Stimulated activated CD8-positive, alpha-beta memory T cell treated with anti-CD3 and anti-CD28 coated beads, Interleukin-7, amount 100 ng/mL, for 24 hours (primary cell): ENCODE measurements around the gene ACOX1.

Experiments
- DNase-seq: peaks from one replicate; pipeline ENCODE4 v3.0.0-alpha.2; 2020; ENCODE audit warnings: low read depth

ACOX1 gene

DNA sequence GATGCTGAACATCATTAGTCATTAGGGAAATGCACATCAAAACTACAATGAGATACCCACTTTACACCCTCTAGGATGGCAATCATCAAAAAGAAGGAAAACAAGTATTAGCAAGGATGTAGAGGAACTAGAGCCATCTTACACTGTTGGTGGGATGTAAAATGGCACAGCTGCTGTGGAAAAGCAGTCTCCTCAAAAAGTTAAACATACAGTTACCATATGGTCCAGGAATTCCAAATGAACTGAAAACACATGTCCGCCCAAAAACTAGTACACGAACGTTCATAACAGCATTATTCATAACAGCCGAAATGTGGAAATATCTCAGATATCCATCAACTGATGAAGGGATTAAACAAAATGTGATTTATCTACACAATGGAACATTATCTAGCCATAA lies 45.2 kb downstream of the ACOX1 start:
- no peak for DNase-seq

DNA sequence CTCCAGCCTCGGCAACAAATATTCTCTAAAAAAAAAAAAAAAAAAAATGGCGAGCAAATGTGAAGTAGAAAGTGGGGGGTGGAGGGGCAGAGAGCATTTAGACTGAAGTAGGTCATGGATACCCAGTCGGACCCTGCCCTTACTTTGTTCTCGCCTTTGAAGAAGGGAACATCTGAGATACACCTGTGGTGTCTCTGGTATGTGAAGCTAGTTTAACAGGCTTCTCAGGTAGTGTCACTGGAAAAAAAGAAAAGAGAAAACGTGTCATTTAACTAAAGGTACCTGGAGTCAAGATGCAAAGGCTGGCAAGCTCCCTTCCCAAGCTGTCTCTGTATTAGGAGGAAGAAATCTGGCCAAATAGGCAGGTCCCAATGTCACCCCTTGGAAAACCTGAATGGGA lies 46.1 kb downstream of the ACOX1 start:
- no peak for DNase-seq

DNA sequence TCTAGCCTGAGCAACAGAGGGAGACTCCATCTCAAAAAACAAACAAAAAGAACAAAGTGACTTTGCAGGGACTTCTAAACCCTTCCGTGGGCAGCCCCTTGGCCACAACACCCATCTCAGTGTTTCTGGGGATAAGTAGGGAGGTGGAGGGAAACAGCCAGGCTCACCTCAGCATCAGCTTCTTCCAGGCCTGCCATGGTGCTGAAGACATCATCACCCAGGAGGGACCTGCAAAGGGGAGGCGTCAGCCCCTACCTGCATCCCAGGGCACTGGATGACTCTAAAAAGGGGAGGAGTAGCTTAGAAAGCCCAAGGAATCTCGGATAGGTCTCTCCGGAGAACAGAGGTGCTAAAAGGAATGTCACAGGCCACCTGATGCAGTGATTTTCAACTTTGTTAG lies 47.9 kb downstream of the ACOX1 start:
- no peak for DNase-seq

DNA sequence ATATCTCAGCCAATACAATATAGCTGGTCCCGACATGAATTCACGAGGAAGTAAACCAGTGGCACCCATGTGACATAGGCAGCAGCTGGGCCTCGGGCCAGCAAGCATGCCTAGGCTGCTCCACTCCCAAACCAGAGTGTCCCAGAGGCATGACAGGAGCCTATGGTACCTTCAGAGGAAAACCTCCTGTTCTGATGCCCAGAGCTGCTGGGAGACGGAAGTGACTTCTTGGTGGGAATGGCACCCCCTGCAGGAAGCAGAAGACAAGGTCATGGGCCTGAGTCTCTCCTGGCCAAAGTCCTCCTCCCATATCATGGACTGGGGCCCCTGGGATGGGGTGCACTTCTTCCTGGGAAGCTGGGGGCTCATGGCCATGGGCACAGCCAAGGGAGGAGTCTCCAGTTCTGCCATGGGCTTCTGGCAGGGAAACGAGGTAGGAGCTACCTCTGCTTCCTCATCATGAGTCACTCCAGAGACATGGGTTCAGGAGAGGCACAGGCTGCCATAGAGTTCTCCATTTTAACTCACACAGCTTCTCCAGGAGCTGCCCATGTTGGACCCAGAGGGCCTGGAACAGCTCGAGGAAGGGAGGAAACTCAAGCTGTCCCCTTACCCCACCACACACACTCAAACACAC lies 51.6 kb downstream of the ACOX1 start:
- DNase-seq: no peak

DNA sequence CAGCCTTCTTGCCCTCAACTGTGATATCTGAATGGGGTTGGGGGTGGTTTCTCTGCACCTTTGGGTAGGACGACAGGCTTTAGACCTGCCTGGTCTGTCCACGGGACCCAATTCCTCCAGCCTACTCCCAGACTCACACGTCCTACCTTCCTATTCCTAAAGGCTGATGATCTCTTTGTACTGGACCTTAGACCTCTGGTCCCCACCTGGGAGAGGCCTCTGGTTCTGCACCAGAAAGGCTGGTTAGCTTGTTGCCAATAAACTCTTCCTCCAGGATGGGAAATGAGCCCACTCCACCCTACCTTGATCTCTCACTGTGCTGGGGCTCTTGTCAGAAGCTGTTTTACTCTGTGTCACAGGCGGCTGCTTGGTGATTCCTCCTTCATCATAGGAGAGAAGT lies 52.5 kb downstream of the ACOX1 start:
- DNase-seq: no peak

DNA sequence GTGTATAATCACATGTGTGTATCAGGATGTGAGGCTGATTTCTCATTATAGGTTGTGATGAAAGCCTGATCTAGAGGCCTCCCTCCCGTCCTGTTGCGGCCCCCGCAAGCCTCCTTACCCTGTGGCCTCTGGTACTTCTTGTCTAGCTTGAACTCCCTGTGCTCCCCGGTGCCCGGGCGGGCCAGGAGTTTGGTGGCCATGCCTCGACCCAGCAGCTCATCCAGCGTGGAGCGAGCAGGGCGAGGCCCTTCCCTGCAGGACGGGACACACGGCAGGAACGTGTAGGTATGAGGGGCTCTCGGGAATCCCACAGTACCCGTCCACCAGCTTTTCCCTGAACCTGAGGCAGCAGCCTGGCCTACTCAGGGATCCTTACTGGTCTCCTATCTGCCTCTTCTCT lies 53.1 kb downstream of the ACOX1 start:
- no peak for DNase-seq

DNA sequence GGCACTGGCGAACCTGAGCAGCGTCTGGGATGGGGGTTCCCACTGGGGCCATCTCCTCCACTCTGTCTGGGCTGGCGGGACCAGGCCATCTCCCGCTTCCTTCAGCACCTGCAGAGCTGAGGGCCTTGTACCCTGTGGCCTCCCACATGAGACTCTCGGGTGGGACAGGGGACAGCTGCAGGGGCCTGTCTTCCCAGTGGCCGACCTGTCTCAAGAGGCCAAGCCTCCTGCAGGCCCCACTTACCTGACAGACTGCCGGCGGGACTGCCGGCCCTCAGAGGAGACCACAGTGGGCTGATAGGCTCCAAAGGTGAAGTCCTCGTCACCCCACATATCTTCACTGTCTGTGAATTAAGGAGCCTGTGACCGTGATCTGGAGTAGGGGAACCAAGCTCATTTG lies 53.9 kb downstream of the ACOX1 start:
- DNase-seq: no peak

DNA sequence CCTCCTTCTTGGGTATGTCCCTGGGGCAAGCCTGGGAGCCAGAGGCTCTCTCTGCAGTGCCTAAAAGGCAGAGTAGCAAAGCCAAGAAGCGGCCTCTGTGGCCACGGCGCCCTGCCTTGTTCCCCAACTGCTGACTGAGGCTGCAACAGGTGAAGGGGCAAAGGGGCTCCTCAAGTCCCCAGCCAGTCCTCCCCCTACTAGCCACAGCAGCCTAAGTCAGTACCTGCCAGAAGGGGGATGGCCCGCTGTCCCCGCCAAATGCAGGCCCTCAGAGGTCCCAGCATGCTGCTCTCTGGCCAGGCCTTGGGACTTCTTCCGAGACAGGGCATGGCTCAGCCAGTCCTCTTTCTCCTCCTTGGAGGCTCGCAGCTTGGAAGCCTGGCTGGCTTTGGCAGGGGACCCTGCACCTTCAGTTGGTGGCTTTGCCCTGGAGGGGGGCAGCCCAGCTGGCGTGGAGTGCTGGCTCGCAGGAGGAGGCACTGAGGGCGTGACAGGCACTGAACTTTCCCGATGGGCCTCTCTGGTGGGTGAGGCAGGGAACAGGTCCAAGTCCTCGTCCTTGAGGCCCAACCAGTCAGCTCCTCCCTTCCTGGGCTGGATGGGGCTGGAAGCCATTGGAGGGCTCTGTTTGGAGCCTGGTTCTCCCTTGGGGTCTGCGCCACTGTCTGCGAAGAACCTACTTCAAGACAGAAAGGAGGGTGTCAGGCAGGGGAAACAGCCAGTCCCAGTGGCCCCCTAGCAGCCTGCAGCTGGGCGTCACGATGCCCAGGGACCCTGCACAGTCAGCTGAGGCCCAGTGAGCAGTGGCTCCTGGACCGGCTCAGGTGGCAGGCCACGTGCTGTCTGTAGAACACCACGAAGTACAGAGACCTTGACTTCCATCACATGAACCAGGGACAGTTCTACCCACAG lies 55.7 kb downstream of the ACOX1 start:
- DNase-seq: no peak

DNA sequence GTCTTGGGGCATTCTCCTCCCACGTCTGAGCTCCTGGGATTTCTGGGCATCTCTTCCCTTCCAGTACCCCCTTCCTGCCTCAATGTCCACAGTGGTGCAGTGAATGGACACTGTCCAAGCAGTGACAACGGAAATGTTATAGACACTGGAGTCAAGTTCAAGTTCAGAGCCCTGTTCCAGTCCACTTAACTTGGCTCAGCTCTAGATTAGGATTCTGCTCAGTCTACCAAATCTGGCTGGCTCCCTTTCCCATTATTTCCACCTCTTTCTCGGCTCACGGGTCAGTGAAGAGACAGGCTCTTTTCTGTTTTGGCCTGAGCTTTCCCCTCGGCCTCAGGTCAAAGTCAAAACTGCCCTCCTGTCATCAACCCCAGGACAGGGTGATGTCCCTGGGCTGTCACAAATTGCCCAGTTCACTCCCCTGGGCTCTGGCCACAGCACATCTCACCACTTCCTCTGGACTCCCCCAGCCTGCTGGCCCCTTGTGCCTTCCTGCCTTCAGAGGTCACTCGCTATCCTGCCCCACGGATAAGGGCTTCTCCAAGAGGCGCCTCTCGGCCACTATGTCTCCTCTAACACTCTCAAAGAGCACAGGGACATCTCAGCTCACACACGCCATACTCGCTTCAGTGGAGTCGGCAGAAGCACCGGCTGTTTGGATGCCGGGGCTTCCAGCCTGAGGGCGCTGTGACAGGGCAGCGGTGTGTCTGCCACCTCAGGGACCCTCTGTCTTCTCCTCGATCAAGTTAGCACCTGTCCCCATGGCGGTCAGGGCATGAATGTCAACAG lies 56.6 kb downstream of the ACOX1 start:
- DNase-seq: no peak

DNA sequence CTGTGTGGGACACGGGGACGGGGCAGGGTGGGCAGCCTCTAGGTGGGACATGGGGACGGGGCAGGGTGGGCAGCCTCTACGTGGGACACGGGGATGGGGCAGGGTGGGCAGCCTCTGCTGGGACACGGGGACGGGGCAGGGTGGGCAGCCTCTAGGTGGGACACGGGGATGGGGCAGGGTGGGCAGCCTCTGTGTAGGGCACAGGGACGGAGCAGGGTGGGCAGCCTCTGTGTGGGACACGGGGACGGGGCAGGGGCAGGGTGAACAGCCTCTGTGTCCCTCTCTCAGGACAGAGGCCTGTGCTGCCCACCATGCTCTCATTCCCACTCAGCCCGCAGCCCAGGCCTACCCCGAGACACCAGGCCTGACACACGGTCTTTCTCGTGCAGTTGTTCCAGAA lies 57.4 kb downstream of the ACOX1 start:
- no peak for DNase-seq

DNA sequence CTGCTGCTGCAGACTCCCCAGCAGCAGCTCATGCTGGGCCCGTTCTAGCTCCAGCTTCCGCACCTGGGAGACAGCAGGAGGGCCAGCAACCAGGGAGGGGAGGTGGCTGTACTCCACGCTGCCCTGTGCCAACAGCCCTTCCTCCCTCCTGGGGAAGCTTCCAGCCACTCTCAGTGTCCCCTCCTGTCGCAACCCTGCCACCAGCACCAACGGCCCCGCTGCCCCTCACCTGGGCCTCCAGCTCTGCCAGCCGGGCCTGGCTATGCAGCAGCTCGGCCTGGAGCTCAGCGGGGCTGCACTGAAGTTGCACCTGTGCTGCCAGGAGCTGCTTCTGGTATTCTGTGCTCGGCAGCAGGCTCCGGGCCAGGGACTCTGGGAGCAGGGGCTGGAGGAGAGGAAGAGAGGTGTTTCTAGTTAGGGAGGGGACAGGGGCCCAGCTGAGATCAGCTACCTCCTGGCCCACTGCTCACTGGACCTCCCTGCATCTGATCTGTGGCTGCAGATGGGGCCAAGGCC lies 58.9 kb downstream of the ACOX1 start:
- DNase-seq: no peak

DNA sequence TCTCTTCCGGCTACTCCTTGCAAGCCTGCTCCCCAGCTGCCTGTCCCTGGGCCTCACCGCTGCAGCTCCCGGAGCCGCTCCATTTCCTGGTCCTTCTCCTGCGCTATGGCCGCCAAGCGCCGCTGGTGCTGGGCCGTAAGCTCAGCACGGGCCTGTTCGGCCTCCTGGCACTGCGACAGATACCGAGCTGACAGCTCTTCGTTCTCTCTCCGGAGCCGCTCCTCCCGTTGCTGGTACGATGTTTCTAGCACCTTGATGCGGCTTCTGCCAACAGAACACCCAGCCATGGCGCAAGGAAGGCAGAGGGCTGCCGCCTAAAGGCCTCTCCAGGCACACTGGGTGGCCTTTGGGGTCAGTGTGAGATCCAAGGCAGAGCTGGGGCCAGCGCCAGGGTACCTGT lies 59.4 kb downstream of the ACOX1 start:
- DNase-seq: no peak

DNA sequence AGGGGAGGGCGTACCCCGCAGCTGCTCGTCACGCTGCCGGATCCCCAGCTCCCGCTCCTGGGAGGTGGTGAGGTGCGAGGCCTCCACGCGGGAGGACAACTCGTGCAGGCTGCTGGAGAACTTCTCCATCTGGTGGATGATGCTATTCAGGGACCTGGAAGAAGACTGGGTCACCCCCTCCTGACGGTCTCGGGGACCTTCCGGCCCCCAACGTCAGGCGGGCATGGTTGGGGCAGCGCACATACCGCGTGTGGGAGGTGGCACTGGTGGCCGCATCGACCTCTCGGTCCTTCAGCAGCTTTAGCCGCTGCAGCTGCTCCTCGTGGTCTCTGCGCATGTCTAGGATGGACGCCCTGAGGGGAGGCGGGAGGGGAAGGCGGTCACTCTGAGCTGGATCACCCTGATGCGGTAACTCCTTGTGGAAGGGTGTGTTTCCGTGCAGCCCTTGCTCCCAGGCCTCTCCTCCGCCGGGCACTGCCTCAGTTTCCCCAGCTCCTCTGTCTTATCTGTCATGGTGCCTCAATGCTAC lies 61.0 kb downstream of the ACOX1 start:
- DNase-seq: no peak

DNA sequence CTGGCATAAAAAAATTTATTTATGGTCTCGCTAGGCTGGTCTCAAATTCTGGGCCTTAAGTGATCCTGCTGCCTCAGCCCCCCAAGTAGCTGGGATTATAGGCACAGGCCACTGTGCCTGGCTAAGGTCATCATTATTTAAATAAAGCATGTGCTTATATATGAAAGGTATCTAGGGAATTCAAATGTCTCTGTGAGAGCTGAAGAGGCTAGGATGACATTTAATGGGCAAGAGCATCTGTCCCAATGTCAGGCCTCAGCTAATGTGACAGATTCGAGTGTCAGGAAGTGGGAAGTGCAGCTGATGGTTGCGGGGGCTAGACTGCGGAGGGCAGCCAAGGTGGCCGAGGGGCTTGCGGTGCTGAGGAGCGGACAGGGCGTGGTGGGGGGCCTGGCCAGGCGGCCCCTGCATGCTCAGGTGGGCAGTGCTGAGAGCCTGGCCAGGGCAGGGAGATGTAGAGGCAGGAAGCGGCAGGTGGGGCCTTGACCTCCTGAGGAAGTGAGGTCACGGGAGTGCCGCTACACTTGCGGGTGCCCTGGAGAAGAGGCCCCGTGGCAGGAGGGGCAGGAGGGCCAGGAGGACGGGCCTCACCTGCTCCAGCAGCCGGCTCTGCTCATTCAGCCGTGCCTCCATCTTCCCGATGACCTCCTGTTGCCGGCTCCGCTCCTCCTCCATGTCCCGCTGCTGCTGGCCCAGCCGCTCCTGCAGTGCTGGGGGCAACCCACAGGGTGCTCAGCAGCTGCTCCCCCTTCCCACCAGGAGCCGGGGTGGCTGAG lies 61.6 kb downstream of the ACOX1 start:
- DNase-seq: no peak

DNA sequence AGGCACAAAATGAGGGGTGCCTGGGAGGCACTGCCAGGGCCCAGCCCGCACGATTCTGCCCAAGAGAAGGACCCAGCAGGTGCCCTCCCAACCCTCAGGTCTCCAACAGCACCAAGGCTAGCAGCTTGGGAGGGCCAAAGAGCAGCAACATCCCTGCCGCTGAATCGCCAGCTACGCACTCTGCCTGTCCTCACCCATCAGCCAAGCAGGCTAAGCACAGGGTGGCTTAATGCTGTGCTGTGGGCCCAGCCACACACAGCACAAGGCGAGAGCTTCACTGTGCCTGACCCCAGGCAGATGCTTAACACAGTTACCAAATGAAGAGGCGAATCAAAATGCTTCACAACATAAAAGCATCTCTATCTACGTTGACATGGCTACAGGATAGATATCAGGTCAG lies 63.7 kb downstream of the ACOX1 start:
- DNase-seq: no peak

DNA sequence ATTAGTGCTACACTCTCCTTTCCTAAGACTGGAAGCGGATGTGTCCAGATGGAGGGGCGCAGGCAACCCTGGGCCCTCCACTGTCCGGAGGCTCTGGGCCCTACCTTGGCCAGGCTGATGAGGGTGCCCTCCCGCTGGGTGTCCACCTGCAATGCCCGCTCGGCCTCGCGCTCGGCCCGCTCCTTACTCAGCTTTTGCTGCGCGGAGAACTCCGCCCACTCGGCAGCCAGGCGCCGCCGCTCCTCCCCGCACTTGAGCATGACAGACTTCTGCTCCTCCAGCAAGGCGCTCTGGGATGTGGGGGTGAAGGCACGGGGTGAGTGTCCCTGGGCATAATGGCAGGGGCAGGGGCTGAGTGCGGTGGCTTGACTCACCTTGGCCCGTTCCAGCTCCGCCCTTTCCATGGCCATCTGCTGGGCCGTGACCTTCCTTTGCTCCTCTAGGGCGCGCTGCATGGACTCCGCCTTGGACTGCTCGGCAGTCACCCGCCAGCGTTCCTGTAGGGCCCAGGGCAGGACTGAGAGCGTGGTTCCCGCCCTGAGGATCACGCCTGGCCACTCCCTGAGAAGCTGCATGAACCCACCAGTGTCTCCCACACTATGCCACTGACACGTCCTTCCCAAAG lies 64.2 kb downstream of the ACOX1 start:
- no peak for DNase-seq

DNA sequence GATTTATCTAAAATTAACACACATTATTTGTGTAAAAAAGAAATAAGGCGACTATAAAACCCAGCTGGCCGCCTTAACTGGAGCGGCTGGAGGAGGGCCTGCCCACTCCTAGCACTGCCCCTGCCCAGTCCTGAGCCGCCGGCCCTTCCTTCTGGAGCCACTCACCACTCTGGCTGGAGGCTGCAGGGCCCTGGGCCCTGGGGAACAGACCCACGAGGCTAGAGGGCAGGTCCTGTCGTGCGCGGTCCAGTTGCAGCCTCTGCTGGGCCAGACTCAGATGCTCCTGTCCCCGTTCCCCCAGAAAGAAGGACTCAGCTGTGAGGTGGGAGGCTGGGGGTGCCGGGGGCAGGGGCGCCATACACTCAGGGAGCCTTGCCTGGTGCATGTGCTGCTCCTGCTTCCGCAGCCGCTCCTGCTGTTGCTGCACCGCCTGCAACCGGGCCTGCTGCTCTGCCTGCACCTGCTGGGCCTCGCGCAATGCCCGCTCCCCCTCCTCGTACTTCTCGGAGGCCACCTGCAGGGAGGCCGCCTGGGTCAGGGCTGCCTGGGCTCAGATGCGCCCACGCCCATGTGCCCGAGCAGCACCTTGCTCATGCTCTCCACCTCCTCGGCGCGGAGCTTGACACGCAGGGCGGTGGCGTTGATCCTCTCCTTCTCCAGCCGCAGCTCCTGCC lies 65.3 kb downstream of the ACOX1 start:
- no peak for DNase-seq

DNA sequence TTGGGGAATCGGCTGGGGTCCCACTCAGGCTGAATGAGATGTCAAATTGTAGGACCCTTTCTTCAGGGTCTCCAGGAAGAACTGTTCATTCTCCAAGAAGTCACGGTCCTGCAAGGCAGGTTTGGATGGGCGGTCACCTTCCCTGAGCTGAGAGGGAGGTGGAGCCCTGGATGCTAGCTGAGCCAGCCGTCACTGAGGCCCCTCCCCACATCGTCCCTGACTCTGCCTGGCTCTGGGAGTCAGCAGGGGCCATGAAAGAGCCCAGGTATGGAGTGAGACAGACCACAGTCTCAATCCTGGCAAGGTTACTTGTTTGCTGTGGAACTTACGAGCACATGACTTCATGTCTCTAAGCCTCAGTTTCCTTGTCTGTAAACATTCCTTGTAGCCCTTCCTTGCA lies 68.3 kb downstream of the ACOX1 start:
- DNase-seq: no peak

DNA sequence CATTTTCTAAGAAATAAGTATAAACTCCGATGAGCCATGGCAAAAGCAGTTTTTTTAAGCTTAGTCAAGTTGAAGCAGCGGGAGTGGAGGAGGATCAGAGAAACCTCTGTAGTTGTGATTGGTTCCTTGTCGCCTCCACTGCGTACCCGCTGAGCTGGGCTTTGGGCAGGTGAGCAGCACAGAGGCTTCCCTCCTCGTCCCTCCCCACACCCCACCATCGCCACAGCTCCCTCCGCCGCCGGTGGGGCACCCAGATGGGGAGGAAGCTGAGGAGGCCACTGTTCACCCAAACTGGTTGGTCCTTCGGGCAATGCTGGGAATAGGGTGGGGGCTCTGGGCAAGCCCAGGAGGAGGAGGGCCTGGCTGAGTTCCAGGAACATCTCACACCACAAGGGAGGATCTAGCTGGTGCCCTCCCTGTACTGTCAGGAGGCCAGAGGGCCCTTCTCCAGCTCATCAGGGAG lies 69.1 kb downstream of the ACOX1 start:
- no peak for DNase-seq

DNA sequence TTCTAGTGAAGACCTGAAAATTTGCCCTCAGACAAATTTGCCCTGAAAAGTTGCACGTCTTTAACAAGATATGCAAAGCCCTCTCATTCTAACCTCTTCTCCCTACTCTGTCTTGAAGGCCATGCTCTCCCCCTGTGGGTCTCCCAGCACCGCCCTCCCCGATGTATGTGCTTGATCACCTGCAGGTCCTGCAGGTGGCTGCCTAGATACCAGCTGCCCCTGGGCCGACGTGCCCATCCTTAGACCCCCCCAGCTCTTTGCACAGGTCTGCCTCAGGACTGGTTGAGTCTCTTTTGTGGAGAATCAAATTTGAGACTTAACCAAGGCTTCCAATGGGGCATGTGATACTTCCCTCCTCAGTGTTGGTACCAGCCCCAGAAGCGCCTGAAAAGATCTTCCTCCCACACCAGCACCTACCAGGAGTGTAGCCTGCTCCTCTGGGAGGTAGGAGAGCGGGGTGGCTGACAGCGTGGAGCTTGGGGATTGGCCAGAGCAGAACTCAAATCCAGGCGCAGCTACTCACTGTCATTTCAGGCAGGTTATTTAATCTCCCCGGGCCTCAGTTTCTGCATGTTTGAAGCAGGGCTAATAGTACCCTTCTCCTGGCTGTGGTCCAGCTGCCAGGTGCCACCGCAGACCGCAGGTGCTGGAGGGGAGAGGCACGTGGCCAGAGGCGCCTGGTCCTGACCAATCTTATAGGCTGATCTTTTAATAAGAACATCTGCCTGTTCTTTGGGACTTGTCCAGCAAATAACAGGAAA lies 69.7 kb downstream of the ACOX1 start:
- DNase-seq: no peak
